ENCODE results near the gene MB.

Gene MB

DNA sequence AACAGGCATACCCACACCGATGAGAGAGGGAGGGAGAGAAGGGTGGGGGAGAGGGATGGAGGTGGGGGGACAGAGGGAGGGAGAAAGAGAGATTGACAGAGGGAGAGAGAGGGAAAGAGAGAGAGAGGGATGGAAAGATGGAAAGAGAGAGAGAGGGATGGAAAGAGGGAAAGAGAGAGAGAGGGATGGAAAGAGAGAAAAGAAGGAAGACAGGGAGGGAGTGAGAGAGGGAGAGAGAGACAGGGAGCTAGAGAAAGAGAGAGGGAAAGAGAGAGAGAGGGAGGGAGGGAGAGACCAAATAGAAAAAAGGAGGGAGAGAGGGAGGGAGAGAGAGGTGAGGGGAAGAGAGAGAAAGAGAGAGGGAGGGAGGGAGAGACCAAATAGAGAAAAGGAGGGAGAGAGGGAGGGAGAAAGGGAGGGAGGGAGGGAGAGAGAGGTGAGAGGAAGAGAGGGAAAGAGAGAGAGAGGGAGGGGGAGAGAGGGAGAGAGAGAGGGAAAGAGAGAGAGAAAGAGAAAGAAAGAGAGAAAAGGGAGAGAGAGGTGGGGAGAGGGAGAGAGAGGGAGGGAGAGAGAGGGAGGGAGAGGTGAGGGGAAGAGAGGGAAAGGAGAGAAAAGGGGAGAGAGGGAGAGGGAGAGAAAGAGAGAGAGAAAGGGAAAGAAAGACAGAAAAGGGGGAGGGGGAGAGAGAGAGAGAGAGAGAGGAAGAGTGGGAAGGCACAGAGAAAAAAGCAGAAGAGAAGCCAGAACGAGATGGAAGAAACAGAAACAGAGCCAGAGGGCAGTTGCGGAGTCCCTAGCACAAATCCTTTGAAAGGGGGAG, 23.8 kb downstream of the MB start:
- DNase-seq = no peak

GRCh38 chr22:35592418-35592967, 24.6 kb downstream of the MB start:
- no peak for DNase-seq

GRCh38 chr22:35591714-35592417, 25.3 kb downstream of the MB start:
- DNase-seq = no peak

- DNase-seq = no peak
Observed at GRCh38 chr22:35590634-35591295, 26.4 kb downstream of the MB start.

- DNase-seq = no peak
Observed at GRCh38 chr22:35589756-35590093, 27.4 kb downstream of the MB start.

DNA sequence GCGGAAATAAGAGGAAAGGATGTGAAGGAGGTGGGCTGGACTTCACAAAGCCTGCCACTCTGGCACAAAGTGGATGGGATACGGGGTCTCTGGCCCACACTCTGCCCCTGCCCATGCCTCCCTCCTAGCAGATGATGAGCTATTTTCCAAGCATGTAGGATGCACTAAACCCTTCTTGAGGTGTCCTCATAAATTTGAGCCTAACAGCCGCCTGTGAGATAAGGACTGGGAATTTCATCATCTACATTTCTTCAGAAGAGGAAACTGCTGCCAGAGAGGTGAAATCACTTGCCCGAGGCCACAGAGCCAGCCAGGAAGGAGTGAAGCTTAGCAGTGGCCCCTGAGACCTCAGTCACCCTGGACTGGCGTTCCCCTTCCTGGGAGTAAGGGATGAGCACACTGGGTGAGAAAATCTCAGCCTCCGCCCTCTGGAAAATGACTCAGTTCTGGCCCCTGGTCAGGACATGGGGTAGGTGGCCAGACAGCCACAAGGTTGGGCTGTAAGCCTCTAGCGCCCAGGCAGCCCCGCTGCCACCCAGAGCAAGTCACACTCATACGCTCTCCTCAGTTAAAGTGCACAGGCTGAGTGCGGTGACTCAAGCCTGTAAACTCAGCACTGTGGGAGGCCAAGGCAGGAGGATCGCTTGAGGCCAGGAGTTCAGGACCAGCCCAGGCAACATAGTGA, 27.9 kb downstream of the MB start:
- DNase-seq = no peak

DNA sequence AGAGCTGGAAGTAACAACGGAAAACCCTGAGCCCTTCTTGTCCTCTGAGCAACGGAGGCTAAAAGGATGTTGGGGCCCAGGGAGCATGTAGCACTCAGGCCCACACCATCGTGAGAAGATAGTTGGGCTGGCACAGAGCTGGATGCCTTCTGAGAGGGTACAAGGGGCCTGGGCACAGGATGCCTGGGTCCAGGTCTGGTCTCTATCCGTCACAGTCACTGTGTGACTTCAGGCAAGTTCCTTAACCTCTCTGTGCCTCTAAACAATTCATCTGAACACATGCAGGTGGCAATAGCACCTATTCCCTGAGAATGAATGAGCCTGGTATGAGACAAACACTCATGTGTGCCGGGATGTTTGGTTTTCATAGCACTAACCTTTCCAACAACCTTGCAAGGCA, 29.2 kb downstream of the MB start:
- DNase-seq = no peak

GRCh38 chr22:35587447-35587870, 29.7 kb downstream of the MB start:
- no peak for DNase-seq

DNA sequence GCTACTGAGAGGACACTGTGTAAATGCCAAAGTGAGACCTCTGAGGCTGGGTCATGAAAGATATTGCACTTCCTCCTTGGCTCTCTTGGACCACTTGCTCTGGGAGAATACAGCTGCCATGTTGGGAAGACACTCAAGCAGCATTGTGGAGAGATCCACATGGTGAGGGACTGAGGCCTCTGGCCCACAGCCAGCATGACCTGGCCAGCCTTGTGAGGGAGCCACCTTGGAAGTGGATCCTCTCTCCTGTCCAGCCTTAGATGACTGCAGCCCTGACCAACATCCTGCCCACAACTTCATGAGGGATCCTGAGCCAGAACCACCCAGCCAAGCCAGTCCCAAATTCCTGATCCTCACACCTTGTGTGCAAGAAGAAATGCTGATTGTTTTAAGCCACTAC, 30.4 kb downstream of the MB start:
- DNase-seq = no peak

DNA sequence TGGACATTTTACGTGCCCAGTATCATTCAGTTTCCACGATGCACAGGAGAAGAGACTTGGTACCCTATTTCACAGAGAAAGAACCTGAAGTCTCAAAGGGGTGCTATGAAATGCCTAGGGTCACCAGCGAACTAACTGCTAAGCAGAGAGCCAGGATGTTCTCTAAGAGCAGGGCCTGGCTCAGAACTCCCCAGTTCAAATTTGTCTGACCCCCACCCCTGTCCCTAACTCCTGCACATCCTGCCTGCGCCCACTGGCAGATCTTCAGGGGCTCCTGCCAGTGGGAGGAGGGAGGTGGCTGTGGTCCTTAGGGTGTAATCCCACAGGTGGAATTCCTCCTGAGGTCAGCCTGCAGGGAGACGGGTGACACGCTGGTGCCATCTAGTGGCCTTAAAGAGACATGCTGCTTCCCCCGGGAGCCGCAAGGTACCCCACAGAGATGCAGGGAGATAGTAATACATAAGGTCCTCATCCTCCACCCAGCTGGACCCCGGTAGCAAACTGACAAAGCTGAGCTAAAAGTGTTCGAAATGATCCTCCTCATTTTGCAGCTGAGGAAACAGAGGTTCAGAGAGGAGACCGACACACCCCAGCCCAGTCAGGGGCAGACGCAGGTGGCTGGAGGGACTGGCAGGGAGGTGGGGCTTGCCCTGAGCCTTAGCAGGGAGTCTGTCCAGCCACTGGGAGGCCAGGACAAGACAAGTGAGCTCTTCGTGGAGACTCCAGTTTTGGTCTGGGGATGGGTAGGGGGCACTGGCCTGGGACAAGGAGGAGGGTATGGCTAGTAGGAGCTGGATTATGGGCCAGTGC, 34.1 kb downstream of the MB start:
- DNase-seq = peak; percentile 48

DNA sequence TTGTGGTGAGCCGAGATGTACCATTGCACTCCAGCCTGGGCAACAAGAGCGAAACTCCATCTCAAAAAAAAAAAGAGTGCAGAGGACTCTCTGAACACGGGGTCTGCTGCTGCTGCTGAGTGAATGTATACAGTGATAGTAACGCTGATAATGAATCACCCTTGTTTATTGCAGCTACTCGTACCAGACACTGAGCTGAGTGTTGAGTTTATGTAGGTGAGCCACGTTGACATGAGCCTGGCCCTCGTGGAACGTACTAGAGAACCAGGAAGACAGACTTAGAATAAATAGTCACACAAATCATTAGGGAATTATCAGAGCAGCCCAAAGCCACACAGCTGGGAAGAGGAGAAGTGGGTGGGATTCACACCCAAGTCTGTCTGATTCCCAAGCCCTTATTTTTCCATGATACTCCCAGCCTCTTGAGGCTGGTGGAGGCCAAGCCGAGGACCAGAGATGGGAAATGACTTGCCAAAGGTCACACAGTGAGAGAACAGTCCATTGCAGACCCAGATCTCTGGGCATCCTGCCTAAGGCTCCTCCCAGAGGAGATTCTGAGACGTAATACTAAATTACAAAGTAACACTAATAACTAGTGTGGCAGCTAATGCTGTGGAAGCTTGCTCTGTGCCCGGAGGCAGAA, 34.8 kb downstream of the MB start:
- DNase-seq = no peak

DNA sequence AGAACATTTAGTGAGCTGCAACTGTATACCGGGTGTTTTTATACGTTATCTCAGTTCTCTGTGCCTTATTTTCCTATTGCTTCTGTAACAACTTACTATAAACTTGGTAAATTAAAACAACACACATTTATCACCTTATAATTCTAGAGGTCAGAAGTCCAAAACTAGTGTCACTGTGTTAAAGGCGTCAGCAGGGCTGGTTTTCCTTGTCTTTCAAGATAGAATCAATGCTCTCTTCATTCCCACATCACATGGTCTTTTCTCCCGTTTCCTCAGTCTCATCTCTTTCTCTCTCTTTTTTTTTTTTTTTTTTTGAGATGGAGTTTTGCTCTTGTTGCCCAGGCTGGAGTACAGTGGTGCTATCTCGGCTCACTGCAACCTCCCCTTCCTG, 36.1 kb downstream of the MB start:
- DNase-seq = no peak

GRCh38 chr22:35580351-35581022, 36.6 kb downstream of the MB start:
- no peak for DNase-seq

GRCh38 chr22:35578836-35579575, 38.1 kb downstream of the MB start:
- DNase-seq = no peak

DNA sequence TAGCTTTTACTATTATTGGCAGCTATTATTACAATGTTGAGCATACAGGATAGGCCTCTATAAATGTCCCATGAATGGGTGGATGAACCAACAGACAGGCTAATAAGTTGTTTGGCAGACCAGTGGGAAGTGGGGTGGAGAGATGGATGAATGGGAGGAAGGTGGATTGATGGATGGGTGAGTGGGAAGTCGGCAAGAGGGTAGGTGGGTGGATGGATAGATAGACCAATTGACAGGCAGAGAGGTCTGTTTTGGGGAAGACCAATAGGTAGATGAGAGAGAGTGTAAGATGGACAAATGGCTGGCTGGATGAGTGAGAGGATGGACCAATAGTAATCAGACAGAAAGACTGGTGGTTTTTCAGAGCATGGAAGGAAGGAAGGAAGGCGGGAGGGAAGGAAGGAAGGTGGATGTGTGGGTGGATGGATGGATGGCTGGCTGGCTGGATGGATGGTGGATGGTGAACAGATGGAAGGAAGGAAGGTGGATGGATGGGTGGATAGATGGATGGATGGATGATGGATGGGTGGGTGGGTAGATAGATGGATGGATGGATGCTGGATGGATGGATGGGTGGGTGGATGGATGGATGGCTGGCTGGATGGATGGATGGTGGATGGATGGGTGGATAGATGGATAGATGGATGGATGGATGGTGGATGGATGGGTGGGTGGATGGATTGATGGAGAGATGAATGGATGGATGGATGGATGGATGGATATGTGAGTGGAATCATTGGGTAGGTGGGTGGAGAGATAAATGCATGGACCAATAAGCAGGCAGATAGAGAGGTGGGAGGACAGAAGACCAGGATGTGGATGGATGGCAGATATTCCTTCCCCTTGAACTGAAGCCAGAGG, 39.1 kb downstream of the MB start:
- DNase-seq = no peak

DNA sequence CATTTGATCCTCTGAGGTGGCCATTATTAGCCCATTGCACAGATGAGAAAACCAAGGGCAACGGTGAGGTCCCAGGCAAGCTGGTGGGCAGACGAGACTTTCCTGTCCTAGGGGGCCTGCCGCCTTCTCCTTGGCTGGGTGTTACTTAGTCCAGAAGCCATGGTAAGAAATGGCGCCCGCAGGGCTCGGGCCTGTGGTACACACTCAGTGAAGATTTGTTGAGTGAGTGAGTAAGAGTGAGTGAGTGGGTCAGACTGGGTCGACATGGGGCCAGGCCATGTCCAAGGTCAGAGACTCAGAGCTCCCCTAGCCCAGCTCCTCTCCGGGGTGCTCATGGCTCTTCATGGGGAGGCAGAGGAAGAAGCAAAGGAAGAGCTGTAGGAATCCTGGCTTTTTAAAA, 40.5 kb downstream of the MB start:
- no peak for DNase-seq

- DNase-seq = no peak
Observed at GRCh38 chr22:35575116-35575748, 41.9 kb downstream of the MB start.

DNA sequence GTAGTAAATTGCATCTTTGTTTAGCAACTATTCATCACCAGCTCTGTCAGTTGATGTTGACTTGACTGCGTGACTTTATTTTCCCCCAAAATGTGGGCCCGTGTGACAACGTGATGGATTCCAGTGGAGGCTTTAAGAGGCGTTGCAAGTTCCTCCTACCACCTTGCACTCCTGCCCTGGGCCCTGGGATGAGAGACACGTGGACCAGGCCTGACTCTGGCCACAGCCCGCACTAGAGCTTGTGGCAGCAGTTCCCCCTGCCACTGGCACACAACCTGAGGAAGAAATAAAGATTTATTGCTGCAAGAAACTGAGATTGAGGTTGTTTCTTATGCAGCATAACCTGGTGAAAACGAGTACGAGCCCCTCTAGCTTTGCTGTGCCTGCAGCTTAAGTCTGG, 44.6 kb downstream of the MB start:
- DNase-seq = no peak

DNA sequence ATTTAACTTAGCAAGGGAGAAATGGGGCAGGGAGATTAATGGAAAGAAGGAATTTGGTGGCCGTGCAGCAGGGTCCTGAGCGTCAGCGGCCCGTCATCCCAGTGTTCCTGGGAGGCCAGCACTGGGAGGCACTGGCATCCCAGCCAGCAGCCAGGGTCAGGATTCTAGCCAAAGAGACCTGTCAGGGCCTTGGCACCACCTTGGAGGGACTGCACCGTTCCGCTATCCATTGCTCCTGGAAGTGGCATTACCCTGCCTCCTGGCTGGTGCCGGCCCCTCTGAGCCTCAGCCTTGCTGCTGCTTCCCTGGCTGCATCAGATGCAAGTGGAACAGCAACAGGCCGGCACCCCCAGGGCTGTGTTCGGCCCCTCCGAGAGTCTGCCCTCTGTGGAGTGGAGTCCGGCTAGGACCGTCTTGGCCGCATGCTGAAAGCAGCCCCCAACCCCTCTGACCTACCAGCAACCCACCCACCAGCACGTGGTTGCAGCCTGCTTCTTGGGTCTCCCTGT, 46.4 kb downstream of the MB start:
- no peak for DNase-seq
